K562 (cell line): Measurements from ENCODE around the gene MYLIP. TPM values are rescaled to one million over a fixed set of nuclear protein-coding genes. Genes with fewer than 3 reads are reported as not detected.

Source experiments
- ATAC-seq: fragments of 200-7000 bp; cut with Tn5 transposase; 3 replicates; pipeline ENCODE4 v1.9.1; 2020; ENCODE audit warnings: moderate library complexity
- BruUV-seq: library from RNA; stranded (reverse); fragments of 400-500 nt; replicated peaks from 2 replicates; lab custom pipeline; 2021; lab: Mats Ljungman, UMichigan
- CTCF ChIA-PET: fragments of 300-600 bp; formaldehyde crosslinking; extraction: SDS; loops from one replicate; lab custom pipeline; 2021; ENCODE audit warnings: low intra/inter-chr PET ratio; lab: Yijun Ruan, JAX
- POLR2A ChIA-PET: fragments of 300-600, 350-650 bp; sonication (Branson Sonifier 250); formaldehyde crosslinking; extraction: SDS; loops from one replicate; lab custom pipeline; 2021; ENCODE audit warnings: antibody characterized with exemption, inconsistent platforms; lab: Yijun Ruan, JAX
- DNase-seq, 4 experiments: peaks; one replicate each; pipeline versions ENCODE4 v3.0.0 to v3.0.0-alpha.2; 2011 to 2018; ENCODE audit warnings: low spot score in 3 of 4, mixed read lengths in 3 of 4; ENCODE audit errors: extremely low read depth in 1 of 4
- FAIRE-seq: peaks from 2 replicates; lab custom pipeline; 2011; peaks lifted over from hg19 to GRCh38; lab: Jason Lieb, UNC
- H2AFZ ChIP-seq: 2 replicates; pipeline ENCODE4 v1.6.0; 2011; ENCODE audit warnings: low read depth, low read length, control low read depth, inconsistent platforms
- H3K27ac ChIP-seq: fragments of 200-600 bp; 3 replicates; pipeline ENCODE4 v1.8.0; 2011; ENCODE audit warnings: low read depth, mild to moderate bottlenecking, control low read depth, inconsistent platforms, low read length, moderate library complexity, mixed read lengths; ENCODE audit errors: extremely low read depth
- H3K27me3 ChIP-seq, 2 experiments: fragments of 300-600 bp in 1 of 2; 2 replicates in 1 of 2; 3 replicates in 1 of 2; pipeline versions ENCODE4 v1.6.0 to v1.8.0; 2011; ENCODE audit warnings: inconsistent platforms in 2 of 2, low read length in 2 of 2, mild to moderate bottlenecking in 1 of 2, mixed read lengths in 1 of 2, moderate library complexity in 1 of 2; ENCODE audit not compliant: control insufficient read depth in 2 of 2, insufficient read depth in 2 of 2
- H3K36me3 ChIP-seq: fragments of 300-600 bp; 3 replicates; pipeline ENCODE4 v1.8.0; 2011; ENCODE audit warnings: mild to moderate bottlenecking, low read length, inconsistent platforms; ENCODE audit not compliant: control insufficient read depth, insufficient read depth
- H3K4me1 ChIP-seq, 2 experiments: fragments of 200-600 bp in 1 of 2; replicated peaks in 1 of 2; 2 replicates in 1 of 2; 3 replicates in 1 of 2; pipeline versions ENCODE4 v1.5.1 to v1.8.0; 2011; ENCODE audit warnings: inconsistent platforms in 2 of 2, low read length in 2 of 2, mild to moderate bottlenecking in 1 of 2, mixed read lengths in 1 of 2, moderate library complexity in 1 of 2; ENCODE audit not compliant: control insufficient read depth in 2 of 2, insufficient read depth in 2 of 2
- H3K4me2 ChIP-seq: 2 replicates; pipeline ENCODE4 v1.6.1; 2011; ENCODE audit warnings: low read length, control low read depth, inconsistent platforms, mixed read lengths; ENCODE audit not compliant: insufficient read depth
- H3K4me3 ChIP-seq: fragments of 200-600 bp; sonication (generic), shearing (Covaris generic); 2 replicates; pipeline ENCODE4 v1.5.1; 2016; ENCODE audit warnings: control low read depth, inconsistent platforms
- H3K79me2 ChIP-seq: fragments of 200-600 bp; 3 replicates; pipeline ENCODE4 v1.8.0; 2011; ENCODE audit warnings: low read length, inconsistent platforms; ENCODE audit not compliant: control insufficient read depth, insufficient read depth
- H3K9ac ChIP-seq, 2 experiments: 2 replicates each; pipeline versions ENCODE4 v1.6.0 to v1.6.1; 2011; ENCODE audit warnings: low read depth in 2 of 2, low read length in 2 of 2, control low read depth in 1 of 2, inconsistent platforms in 1 of 2, mild to moderate bottlenecking in 1 of 2, mixed read lengths in 1 of 2; ENCODE audit not compliant: insufficient read depth in 1 of 2
- H3K9me1 ChIP-seq: one replicate; pipeline ENCODE4 v1.6.0; 2011; ENCODE audit warnings: inconsistent platforms, mild to moderate bottlenecking, low read length, moderate library complexity; ENCODE audit not compliant: control insufficient read depth, insufficient read depth
- H3K9me3 ChIP-seq: replicated peaks from 2 replicates; pipeline ENCODE4 v1.5.1; 2011; ENCODE audit warnings: low read depth, low read length, inconsistent platforms; ENCODE audit not compliant: control insufficient read depth, insufficient read depth
- H4K20me1 ChIP-seq: replicated peaks from 2 replicates; pipeline ENCODE4 v1.6.1; 2011; ENCODE audit warnings: low read length, inconsistent platforms, mixed read lengths; ENCODE audit not compliant: control insufficient read depth, insufficient read depth
- ASH1L ChIP-seq: fragments of 450-650 bp; IDR thresholded peaks from 2 replicates; pipeline ENCODE4 v1.6.1; 2018; ENCODE audit warnings: borderline replicate concordance, mild to moderate bottlenecking, low read depth; ENCODE audit not compliant: partially characterized antibody
- CC2D1A ChIP-seq: fragments of 450-650 bp; IDR thresholded peaks from 2 replicates; pipeline ENCODE4 v1.6.1; 2017; ENCODE audit warnings: mild to moderate bottlenecking
- PTTG1 ChIP-seq: fragments of 450-650 bp; IDR thresholded peaks from 2 replicates; pipeline ENCODE4 v1.6.1; 2016; ENCODE audit warnings: low read depth, mild to moderate bottlenecking, missing genetic modification characterization, missing compliant biosample characterization
- RBM25 ChIP-seq: fragments of 200-400 bp; formaldehyde crosslinking; IDR thresholded peaks from 2 replicates; pipeline ENCODE4 v1.6.1; 2018; ENCODE audit warnings: low read length, low read depth, moderate library complexity; ENCODE audit not compliant: severe bottlenecking
- ZNF12 ChIP-seq: sonication (generic); formaldehyde crosslinking; IDR thresholded peaks from 2 replicates; pipeline ENCODE4 v1.4.0; 2020; ENCODE audit warnings: mild to moderate bottlenecking, missing genetic modification reagents
- WGBS: fragments of 100-300 bp; shearing (Covaris generic); methylation state at CpG from one replicate; pipeline ENCODE4 v1.1.6; 2016; ENCODE audit warnings: low coverage, mixed read lengths; ENCODE audit not compliant: insufficient coverage; ENCODE audit errors: missing lambda C conversion rate; 5-methylcytosine and 5-hydroxymethylcytosine counted together
- in situ Hi-C: fragments of 300-500 bp; cut with MboI; formaldehyde crosslinking; loops from 4 replicates; pipeline ENCODE4 v1.15.0; 2018; ENCODE audit warnings: inconsistent platforms, mixed read lengths
- intact Hi-C: fragments of 100-400 bp; cut with micrococcal nuclease; formaldehyde crosslinking; loops from 2 replicates; pipeline ENCODE4 v1.14.2; 2022
- polyA plus RNA-seq, 8 experiments: library from polyadenylated mRNA; depleted of rRNA in 4 of 8; stranded (reverse) in 5 of 8; unstranded in 3 of 8; fragments of >200 nt; fragmentation: Nextera tagmentation in 2 of 8; fragmentation: Illumina TruSeq in 1 of 8; extraction: Ambion mirVana in 2 of 8; extraction: Trizol in 1 of 8; gene quantifications; 2 replicates each; pipeline versions ENCODE4 v1.2.1 to v1.2.3, GENCODE V29; 2011 to 2014; ENCODE audit warnings: inconsistent platforms in 1 of 8, missing spikeins in 1 of 8
- total RNA-seq, 7 experiments: library from RNA; depleted of rRNA in 6 of 7; stranded (reverse); fragments of >200 nt in 6 of 7; fragmentation: Illumina TruSeq in 2 of 7; extraction: Trizol in 2 of 7; gene quantifications; 2 replicates each; pipeline versions ENCODE4 v1.2.1 to v1.2.3, GENCODE V29; 2011 to 2021; ENCODE audit warnings: low replicate concordance in 1 of 7
- TF ChIP-seq, protein P1 (sequence below): sonication (generic); formaldehyde crosslinking; IDR thresholded peaks from 2 replicates; pipeline ENCODE4 v1.9.0; 2022; ENCODE audit warnings: mild to moderate bottlenecking, missing genetic modification reagents
- TF ChIP-seq, protein P2 (sequence below): fragments of 450-650 bp; IDR thresholded peaks from 2 replicates; pipeline ENCODE4 v1.6.1; 2016

The MYLIP gene
- total and polyA plus RNA-seq, 9 of the 15 experiments (the other 6 are each of a cell fraction or from before 2014, with no cell fraction given) = 10.8 to 43.5 (median 31.5) TPM

DNA sequence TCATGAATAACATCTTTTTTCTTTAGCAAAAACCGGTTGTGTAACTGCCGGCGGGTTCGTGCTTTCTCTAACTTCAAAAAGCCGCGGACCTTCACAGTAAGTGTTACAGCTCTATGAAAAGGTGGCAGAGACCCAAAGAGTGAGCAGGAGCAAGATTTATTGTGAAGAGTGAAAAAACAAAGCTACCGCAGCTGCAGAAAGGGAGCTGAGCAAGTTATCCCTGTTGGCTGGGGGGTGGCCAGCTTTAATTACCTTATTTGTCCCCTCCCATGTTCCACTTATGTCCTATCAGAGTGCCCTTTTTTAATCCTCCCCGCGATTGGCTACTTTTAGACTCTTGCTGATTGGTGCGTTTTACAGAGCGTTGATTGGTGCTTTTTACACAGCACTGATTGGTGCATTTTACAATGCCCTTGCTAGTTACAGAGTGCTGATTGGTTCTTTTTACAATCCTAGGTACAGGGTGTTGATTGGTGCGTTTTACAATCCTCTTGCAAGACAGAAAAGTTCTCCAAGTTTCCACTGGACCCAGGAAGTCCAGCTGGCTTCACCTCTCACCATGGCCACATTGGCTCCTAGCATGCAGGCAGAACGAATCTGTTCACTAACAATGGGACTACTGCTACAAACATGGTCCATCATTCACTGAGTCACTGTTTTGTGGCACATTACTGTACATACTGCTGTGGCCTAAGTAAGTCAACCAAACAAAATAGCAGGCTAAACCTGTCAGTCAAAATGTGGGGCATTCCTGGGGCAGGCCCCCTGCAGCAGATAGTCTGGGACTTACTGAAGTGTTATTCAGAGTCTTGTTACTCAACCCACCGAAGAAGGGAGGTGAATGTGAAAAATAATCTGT lies 52.8 kb downstream of the MYLIP start:
- TF ChIP-seq CC2D1A (peak; percentile 38; the same call in 1 of the 2 replicates), PTTG1 (tag) (no peak), RBM25 (peak; percentile 8), ASH1L (peak; percentile 56), ZNF12 (no peak)
- TF ChIP-seq, protein P1, sequence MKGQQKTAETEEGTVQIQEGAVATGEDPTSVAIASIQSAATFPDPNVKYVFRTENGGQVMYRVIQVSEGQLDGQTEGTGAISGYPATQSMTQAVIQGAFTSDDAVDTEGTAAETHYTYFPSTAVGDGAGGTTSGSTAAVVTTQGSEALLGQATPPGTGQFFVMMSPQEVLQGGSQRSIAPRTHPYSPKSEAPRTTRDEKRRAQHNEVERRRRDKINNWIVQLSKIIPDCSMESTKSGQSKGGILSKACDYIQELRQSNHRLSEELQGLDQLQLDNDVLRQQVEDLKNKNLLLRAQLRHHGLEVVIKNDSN (CRISPR knock-in tag) = 0 out of 2 replicates have a peak, but pooled peaks have one; percentile 9
- TF ChIP-seq, protein P2, sequence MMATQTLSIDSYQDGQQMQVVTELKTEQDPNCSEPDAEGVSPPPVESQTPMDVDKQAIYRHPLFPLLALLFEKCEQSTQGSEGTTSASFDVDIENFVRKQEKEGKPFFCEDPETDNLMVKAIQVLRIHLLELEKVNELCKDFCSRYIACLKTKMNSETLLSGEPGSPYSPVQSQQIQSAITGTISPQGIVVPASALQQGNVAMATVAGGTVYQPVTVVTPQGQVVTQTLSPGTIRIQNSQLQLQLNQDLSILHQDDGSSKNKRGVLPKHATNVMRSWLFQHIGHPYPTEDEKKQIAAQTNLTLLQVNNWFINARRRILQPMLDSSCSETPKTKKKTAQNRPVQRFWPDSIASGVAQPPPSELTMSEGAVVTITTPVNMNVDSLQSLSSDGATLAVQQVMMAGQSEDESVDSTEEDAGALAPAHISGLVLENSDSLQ = 0 out of 2 replicates have a peak, but pooled peaks have one; percentile 22
- 76% methylated on average over 14 of the region's 14 CpGs for WGBS
- Histone ChIP-seq H3K4me3 (no peak overlapping the region), H3K27me3 (no peaks in the 10 kb centered on the region), H3K9me1 (no peaks in the 10 kb centered on the region), H4K20me1 (no peaks in the 10 kb centered on the region), H3K9ac (no peak overlapping the region), H3K36me3 (no peaks in the 10 kb centered on the region), H3K9me3 (peaks cover 7% of the 10 kb centered on the region), H2AFZ (peak overlapping the region; percentile 43; the same call in 1 of the 2 replicates), H3K27ac (no peak overlapping the region), H3K4me1 (peaks cover 0 to 8% of the 10 kb centered on the region in 2 experiments; a peak in 2 of 5 replicates), H3K4me2 (no peak overlapping the region), H3K79me2 (no peaks in the 10 kb centered on the region)
- ATAC-seq = no peak
- no peak for FAIRE-seq
- POLR2A ChIA-PET = interaction anchor here (0.8 to 0.9 kb wide), 2 partner anchors 14 to 84 kb away, joined by 3 read pairs; no protein-coding TSS in a partner anchor
- CTCF ChIA-PET = interaction anchor here (0.6 to 4.1 kb wide), 2 partner anchors 25 to 490 kb away, joined by 3 to 33 read pairs; no protein-coding TSS in a partner anchor
- no TSS peak for BruUV-seq
- in situ Hi-C loops (loop anchor here (10.0 kb wide), 1 partner anchor 487 kb away; no protein-coding TSS in a partner anchor), intact Hi-C loops (no loop called here)
- no peak for DNase-seq
